EH (cell line): ENCODE data around the gene NF1.

Experiments used
- DNase-seq: peaks from one replicate; pipeline ENCODE4 v3.0.0-alpha.2; 2015; ENCODE audit warnings: low read depth

Gene NF1

GRCh38 chr17:31198026-31198425, 103.2 kb downstream of the NF1 start:
- peak; percentile 50 for DNase-seq

DNA sequence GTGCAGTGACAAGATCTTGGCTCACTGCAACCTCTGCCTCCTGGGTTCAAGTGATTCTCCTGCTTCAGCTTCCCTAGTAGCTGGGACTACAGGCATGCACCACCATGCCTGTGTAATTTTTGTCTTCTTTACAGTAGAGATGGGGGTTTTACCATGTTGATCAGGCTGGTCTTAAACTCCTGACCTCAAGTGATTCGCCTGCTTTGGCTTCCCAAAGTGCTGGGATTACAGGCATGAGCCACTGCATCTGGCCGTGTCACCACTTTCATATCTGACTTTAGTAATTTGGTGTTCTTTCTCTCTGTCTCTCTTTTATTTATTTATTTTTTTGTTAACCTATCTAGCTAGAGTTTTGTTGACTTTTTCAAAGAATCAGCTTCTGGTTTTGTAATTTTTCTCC, 103.9 kb downstream of the NF1 start:
- peak; percentile 62 for DNase-seq

- no peak for DNase-seq
Measured at GRCh38 chr17:31200287-31200686, 105.5 kb downstream of the NF1 start.

DNA sequence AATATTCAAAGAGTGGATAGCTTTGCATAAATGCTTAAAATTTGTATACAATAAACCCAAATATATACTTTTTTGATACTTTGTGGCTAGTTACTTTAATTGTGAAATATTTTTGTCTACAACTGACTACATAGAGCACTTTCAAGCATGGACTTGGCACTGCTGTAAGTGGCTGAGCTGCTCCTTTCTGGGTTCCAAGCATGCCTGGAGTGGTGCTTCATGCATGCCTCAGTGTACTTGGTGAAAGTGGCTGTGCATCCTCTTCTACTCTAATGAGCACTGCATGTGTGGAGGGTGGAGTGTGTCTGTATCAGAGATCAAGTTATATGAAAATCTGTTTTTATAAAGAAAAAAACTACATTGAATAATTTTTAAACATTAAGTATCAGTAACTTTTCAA, 108.2 kb downstream of the NF1 start:
- DNase-seq, result peak; percentile 70

- DNase-seq, result peak; percentile 22
Measured at GRCh38 chr17:31211352-31212012, 116.7 kb downstream of the NF1 start.

GRCh38 chr17:31216031-31216751, 121.4 kb downstream of the NF1 start:
- peak; percentile 92 for DNase-seq

DNA sequence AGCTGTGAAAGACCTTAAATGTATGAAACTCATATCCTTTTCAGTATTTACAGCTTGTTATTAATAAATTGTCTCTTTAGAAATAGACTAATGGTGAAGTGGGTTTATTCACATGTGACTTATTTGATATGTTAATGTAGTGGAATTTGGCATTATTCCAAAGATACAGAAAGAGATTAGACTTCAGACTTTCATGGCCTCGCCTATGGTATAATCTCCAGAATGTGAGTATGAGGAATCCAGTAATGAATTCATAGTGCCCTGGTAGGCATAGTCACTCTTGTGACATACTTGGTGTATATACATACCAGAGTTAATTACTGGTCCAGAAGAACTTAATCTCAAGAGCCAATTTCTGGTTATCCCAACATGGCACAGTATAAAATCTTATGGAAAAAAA, 129.6 kb downstream of the NF1 start:
- DNase-seq, result peak; percentile 45

DNA sequence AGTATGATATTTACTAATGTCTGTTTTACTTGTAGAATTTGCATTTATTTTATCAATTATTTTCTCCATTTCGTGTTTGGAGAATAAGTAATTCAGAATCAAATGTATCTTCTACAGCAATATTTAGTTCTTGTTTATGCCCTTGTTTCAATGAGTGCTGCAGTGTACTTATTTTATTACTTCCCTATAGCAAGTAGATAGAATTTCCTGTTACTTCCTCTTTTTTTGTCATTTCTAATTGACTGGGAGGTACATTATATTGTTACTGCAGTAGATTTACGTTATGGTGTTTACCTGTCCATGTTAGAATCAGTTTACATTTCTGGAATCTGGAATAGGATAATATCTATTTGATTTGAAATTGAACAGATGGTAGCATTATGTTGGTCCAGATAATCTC, 131.1 kb downstream of the NF1 start:
- no peak for DNase-seq

GRCh38 chr17:31226373-31226772, 131.6 kb downstream of the NF1 start:
- DNase-seq, result no peak

DNA sequence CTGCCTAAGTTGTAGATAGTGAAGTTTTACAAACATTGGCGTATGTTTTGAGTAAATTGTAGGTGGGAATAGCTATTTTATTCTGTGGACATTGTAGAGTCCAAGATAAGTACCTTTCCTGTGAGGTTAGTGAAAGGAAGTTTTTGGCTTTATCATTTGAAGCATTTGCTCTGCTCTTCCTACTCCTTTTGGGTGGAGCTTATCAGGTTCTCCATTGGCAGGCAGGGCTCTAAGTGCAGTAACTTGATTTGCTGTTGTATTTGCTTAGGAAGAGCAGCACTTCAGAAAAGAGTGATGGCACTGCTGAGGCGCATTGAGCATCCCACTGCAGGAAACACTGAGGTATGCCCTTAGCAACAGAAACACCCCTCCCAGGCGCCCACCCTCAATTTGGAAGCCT, 132.2 kb downstream of the NF1 start:
- DNase-seq, result no peak

- DNase-seq, result no peak
Measured at GRCh38 chr17:31231852-31232251, 137.1 kb downstream of the NF1 start.

GRCh38 chr17:31235110-31235509, 140.3 kb downstream of the NF1 start:
- no peak for DNase-seq

DNA sequence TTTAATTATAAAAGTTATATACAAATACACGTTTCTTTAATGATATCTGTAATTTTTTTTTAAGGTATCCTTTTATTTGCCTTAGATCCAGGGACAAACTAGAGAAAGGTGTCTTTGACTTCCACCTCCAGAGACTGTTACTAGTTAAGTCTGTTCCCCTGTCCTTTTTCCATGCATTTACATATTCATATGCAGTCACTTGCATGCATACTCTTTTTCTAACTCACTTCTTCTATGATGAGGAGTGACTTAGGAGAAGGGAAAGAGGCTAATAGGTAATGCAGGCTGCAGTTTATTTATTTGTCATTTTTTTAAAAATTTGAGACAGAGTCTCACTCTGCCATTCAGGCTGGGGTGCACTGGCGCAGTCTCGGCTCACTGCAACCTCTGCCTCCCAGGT, 141.4 kb downstream of the NF1 start:
- DNase-seq, result no peak

GRCh38 chr17:31236712-31237111, 141.9 kb downstream of the NF1 start:
- no peak for DNase-seq

GRCh38 chr17:31241116-31241515, 146.3 kb downstream of the NF1 start:
- no peak for DNase-seq

GRCh38 chr17:31248986-31249834, 154.4 kb downstream of the NF1 start:
- DNase-seq, result peak; percentile 85

- no peak for DNase-seq
Measured at GRCh38 chr17:31249835-31250141, 155.0 kb downstream of the NF1 start.

DNA sequence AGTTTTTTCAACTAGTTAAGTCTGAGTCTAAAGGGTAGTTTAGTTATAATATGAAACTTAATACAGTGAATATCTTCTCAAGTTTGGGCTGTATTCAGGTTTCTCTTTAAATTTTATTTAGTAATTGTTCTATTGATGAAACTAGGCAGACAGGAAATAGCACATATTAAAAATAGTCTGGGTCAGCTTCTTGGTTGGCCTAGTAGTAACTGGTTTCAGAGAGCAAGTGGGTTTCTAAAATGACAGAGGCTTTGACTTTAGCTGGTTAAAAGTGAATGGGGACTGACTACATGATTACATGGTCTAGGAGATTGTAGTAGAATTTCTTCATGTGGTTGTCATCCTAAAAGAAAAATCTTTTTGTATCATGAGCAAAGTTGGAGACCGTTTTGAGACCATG, 155.5 kb downstream of the NF1 start:
- DNase-seq, result peak; percentile 17

- peak; percentile 23 for DNase-seq
Measured at GRCh38 chr17:31251105-31251969, 156.6 kb downstream of the NF1 start.

- DNase-seq, result no peak
Measured at GRCh38 chr17:31251970-31252328, 157.2 kb downstream of the NF1 start.

GRCh38 chr17:31252741-31253140, 158.0 kb downstream of the NF1 start:
- DNase-seq, result no peak

DNA sequence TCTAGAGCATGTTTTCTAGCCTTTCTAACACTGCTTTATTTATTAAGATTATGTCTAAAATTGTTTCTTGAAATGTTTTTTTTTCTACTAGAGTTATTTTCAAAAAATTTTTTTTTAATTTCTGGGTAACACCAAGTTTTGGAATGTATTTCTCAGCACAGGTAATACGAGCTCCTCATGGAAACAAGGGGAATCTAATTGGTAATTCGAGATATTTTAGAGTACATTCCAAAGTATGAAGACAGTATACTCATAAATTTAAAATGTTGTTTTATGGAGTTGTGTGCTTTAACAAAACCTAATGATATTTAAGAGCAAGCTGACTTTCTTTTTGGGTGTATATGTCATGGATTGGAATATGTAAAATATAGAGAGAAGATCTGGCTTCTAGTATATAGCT, 159.9 kb downstream of the NF1 start:
- DNase-seq, result peak; percentile 27
